Measurements from ENCODE around the gene SPAG8. TPM values are rescaled to one million over a fixed set of nuclear protein-coding genes. Genes with fewer than 3 reads are reported as not detected.

SPAG8 gene, protein sequence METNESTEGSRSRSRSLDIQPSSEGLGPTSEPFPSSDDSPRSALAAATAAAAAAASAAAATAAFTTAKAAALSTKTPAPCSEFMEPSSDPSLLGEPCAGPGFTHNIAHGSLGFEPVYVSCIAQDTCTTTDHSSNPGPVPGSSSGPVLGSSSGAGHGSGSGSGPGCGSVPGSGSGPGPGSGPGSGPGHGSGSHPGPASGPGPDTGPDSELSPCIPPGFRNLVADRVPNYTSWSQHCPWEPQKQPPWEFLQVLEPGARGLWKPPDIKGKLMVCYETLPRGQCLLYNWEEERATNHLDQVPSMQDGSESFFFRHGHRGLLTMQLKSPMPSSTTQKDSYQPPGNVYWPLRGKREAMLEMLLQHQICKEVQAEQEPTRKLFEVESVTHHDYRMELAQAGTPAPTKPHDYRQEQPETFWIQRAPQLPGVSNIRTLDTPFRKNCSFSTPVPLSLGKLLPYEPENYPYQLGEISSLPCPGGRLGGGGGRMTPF
- 1.4 TPM in 1 of 2 replicates, not detected in the other for total RNA-seq

GRCh38 chr9:35812025-35812602 is at the start of gene SPAG8:
Gene SPAG8 (minus strand): TSS chr9:35812262. CDS start chr9:35812147, 115 bp downstream.

DNA sequence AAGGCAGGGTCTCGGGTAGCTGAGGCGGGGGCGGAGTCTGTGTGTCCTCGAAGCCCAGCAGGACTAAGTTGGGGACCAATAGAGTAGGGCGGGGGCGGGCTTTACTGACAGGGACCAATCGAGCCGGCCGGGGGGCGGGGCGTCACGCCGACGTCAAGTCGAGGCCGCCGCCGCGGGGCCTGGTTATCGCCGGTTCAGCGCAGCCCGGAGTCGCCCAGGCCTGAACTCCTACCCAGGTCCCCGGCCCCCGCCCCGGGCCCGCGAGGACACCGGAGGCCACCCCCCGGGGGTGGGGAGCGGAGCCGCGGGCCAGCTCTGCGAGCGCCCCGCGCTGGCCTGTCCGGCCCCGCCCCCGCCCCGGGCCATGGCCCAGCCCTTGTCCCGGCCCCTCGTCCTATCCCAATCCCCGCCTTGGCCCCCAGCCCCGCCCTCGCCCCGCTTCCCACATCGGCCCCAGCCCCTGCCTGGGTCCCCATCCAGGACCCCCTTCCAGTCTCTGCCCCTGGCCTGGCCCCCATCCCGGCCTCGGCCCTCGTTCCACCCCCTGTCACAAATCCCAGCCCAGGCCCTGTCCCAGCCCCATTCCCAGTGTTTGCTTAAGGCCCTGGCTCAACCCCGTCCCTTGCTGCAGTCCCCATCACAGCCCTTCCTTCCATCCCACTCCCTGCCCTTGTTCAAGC is 17.2 kb upstream of the SPAG8 start, which contains the start of gene TMEM8B:
Gene TMEM8B (plus strand): TSS at position 145 of the 680 bp plus-strand sequence. CDS start 220 bp downstream, at position 365.

DNA sequence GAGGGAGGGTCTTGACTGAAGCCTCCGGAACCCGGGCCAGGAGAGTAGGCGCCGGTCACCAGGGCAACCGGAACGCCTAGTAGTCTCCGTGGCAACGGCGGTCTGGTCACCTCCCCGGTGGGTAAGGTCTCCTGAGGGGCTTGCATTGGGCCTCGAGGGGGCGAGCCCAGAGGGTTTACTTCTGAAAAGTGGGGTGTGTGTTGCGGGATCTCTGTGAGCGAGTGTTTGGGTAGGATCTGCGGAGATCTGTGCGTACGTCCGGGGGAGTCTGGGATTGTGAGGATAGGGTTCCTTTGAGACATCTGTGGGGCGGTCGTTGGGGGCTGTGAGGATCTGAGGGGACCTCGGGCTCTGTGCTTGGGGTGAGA is 16.6 kb upstream of the SPAG8 start, which contains the start of gene FAM221B:
Gene FAM221B (minus strand): TSS at position 17 of the 368 bp plus-strand sequence. CDS start 2,571 bp downstream, outside the sequence.

DNA sequence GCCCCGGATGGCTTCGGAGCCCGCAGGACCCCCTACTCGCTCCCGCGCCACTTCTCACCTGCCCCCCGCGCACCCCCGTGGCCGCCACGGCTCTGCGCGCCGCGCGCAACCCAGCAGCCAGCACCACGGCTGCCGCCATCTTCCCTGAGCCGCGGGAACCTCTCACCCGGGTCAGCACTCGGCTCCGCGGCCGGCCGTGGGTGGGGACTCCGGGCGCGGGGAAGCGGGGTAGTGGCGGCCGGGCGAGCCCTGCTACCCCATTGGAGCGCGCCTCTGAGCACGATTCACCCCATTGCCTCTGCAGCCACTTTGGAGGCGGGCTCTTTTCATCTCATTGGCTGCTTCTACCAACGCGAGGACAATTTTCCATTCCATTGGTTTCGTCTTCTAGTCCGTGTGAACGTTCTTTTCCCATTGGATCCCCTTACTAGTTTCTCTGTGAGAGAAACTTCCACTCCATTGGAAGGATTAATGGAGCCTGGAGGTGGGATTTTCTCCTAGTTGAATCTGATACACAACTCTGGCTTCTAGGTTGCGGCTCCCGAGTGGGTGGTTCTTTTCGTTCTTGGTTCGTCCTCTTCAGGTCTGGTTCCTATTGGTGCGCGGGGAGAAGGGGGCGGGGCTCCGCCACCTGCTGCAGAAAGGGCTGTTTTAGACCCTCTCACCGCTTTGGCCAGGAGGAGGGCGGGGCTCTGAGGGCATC is 2.9 kb upstream of the SPAG8 start, which contains the start of gene HINT2:
Gene HINT2 (minus strand): TSS at position 202 of the 703 bp plus-strand sequence. CDS start 63 bp downstream, at position 139.

GRCh38 chr9:35791297-35791921 is 20.7 kb downstream of the SPAG8 start, which contains the start of gene NPR2:
Gene NPR2 (plus strand): TSS chr9:35791591. CDS start chr9:35792409, 818 bp downstream.

Other genes with a start within 250 kb of the SPAG8 start
- gene TESK1, start 207.0 kb downstream of the SPAG8 start, total RNA-seq: 17.8 and 21.0 TPM in 2 replicates
- 2.1 and 3.3 TPM in 2 replicates for gene CD72, start 193.8 kb downstream of the SPAG8 start, total RNA-seq
- gene SIT1, start 161.3 kb downstream of the SPAG8 start, total RNA-seq: not detected in 2 replicates
- gene RMRP, start 154.2 kb downstream of the SPAG8 start, total RNA-seq: 5,423 and 6,533 TPM in 2 replicates
- gene CCDC107, start 154.0 kb downstream of the SPAG8 start, total RNA-seq: 17.2 and 26.8 TPM in 2 replicates
- gene ARHGEF39, start 147.1 kb downstream of the SPAG8 start, total RNA-seq: 0.19 and 0.34 TPM in 2 replicates
- 3.5 and 3.9 TPM in 2 replicates for gene CA9, start 138.3 kb downstream of the SPAG8 start, total RNA-seq
- 721 and 812 TPM in 2 replicates for gene TPM2, start 122.3 kb downstream of the SPAG8 start, total RNA-seq
- gene TLN1, start 80.1 kb downstream of the SPAG8 start, total RNA-seq: 242 and 279 TPM in 2 replicates
- 51.6 and 54.9 TPM in 2 replicates for gene CREB3, start 79.6 kb downstream of the SPAG8 start, total RNA-seq
- 13.3 and 17.5 TPM in 2 replicates for gene GBA2, start 63.0 kb downstream of the SPAG8 start, total RNA-seq
- 13.4 and 16.3 TPM in 2 replicates for gene RGP1, start 63.0 kb downstream of the SPAG8 start, total RNA-seq
- not detected in 2 replicates for gene MSMP, start 58.0 kb downstream of the SPAG8 start, total RNA-seq
- gene NPR2, start 20.7 kb downstream of the SPAG8 start, total RNA-seq: 31.5 and 39.7 TPM in 2 replicates
- 13.8 and 25.5 TPM in 2 replicates for gene HINT2, start 2.8 kb upstream of the SPAG8 start, total RNA-seq
- gene FAM221B, start 16.5 kb upstream of the SPAG8 start, total RNA-seq: not detected in 2 replicates
- 3.6 and 3.7 TPM in 2 replicates for gene TMEM8B, start 17.0 kb upstream of the SPAG8 start, total RNA-seq
- not detected in 2 replicates for gene OR13J1, start 58.1 kb upstream of the SPAG8 start, total RNA-seq
- 2.4 and 2.6 TPM in 2 replicates for gene HRCT1, start 93.9 kb upstream of the SPAG8 start, total RNA-seq
- 1.2 and 2.5 TPM in 2 replicates for gene SPAAR, start 97.2 kb upstream of the SPAG8 start, total RNA-seq
- not detected in 2 replicates for gene OR2S2, start 145.9 kb upstream of the SPAG8 start, total RNA-seq
- 24.3 and 29.1 TPM in 2 replicates for gene RECK, start 224.7 kb upstream of the SPAG8 start, total RNA-seq

Measured in cardiac ventricle fibroblast (primary cell).